ENCODE measurements around the gene TEX10.
"Not testable (repeated sequence)": the region's sequence is repeated elsewhere in the genome, so short reads cannot be mapped to it uniquely, and the experiment has no call there.

Gene TEX10

GRCh38 chr9:100346836-100347235 is 5.9 kb downstream of the TEX10 start:
- no peak for DNase-seq

DNA sequence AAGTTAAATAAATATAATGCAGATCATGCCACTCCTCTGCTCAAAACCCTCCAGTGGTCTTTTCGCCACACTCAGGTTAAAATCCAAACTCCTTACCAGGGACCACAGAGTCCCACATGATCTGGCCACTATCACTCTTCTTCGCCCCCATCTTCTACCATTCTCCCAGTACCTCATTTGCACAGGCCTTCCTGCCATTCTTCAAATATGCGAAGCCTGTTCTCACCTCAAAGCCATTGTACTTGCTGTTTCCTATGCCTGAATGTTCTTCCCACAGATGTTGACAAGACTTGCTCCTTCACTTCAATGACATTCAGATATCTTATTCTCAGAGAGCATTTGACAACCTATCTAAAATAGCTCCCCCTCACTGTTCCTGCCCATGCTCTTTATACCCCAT is 10.9 kb downstream of the TEX10 start:
- DNase-seq, result no peak

GRCh38 chr9:100340224-100340623 is 12.5 kb downstream of the TEX10 start:
- DNase-seq, result no peak

- not testable (repeated sequence) for DNase-seq
These were observed 14.0 kb downstream of the TEX10 start for GRCh38 chr9:100338736-100339135.

DNA sequence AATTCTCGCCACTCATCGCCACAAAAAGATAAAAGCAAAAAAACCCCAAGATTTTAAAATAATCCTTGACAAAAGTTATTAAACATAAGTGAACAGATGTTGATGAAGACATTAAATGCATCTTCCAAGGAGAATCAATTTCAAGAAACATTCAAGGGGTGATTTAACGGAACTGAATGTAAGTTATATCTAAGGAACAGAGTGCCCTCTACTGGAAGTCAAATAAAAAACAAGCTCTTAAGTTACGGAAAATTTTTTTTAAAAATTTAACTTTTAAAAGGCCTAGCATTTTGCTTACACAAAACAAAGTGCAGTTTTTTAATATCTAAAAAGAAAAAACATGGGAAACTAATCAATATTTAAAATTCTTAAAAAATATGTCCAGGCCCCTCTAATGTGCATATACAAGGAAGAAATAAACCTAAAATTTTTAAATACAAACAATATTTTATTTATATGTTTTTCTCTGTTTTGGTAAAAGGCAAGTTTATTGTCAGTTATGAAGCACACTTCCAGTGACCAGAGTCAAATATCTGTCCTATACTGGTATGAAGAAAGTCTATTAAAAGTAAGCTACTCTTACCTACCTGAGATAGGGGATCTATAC is 28.0 kb downstream of the TEX10 start:
- DNase-seq, result no peak

GRCh38 chr9:100322954-100323536 is 29.7 kb downstream of the TEX10 start:
- no peak for DNase-seq

DNA sequence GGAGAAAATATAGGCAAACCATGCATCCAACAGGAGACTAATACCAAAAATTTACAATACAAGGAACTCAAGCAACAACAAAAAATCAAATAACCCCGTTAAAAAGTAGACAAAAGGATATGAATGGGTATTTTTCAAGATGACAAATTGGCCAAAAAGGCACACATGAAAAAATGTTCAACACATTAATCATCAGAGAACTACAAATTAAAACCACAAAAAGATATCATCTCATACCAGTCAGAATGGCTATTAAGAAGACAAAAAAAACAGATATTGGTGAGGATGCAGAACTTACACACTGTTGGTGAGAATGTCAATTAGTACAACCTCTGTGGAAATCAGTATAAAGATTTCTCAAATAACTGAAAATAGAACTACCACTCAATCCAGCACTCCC is 35.0 kb downstream of the TEX10 start:
- no peak for DNase-seq

DNA sequence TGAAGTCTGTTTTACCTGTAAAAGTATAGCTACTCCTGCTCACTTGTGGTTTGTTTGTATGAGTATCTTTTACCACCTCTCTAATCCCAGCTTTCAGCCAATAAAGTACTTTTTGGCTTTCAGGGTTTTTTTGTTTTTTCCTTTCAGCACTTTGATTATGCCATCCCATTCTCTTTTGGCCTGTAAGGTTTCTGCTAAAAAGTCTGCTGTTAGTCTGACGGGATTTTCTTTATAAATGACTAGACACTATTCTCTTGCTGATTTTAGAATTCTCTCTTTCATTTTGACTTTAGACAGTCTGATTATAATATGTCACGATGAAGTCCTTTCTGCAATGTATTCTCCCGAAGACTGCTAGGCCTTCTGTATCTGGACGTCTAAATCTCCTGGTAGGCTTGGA is 37.2 kb downstream of the TEX10 start:
- no peak for DNase-seq

DNA sequence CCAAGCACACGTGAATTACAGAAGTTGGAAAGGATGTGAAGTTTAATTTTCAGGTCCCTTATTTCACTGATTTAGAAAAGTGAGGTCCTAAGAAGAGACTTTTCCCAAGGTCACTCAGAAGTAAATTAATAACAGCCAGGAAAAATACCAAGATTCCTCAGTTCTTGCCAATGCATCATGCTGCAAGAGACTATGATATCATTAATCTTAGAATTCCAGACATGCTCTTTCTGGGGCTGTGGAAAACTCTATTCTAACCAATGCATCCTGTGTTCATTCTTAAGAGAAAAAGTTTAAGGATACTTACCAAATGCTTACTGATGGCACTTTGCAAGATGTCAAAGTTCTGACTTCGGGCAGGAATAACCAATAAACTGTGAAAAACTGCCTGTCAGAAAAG is 42.8 kb downstream of the TEX10 start:
- no peak for DNase-seq

DNA sequence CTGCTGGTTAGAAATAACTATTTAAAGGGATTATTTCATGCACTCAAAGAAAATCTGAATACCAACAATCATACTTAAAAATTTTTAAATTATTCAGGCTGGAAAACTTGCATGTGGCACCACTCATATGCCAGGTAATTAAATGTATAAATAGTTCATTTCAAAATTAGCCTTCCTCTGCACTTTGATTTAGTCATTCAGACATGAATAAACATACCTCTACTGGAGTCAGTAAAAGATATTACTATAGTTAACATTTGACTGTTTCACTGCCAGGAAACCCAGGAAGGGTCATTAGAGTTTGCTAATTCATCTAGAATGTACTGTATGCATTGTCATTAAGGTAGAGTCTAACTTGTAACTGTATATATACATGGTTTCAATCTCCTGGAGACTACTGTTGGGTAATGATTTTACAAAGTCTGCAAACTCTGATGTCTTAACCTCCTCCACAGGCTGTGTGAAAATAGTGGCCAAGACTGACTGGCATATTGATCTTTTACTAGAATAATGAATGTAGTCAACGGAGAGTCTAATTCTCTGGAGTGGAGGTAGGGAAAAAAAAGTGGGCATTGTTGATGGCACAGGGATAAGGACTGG is 43.7 kb downstream of the TEX10 start:
- no peak for DNase-seq

DNA sequence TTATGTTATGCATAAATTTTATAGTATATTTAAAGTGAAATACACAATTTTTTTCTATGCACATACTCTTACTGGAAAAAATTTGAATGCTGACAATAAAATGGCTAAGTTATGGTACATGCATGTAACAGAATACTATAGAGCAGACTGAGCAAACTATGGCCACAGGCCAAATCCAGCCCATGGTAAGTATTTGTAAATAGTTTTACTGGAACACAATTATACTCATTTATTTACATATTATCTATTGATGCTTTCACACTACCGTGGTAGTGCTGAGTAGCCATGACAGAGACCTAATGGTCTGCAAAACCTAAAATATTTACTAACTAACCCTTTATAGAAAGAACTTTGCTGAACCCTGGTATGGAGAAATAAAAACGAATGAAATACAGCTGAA is 45.7 kb downstream of the TEX10 start:
- DNase-seq, result no peak

GRCh38 chr9:100306283-100306682 is 46.5 kb downstream of the TEX10 start:
- no peak for DNase-seq

DNA sequence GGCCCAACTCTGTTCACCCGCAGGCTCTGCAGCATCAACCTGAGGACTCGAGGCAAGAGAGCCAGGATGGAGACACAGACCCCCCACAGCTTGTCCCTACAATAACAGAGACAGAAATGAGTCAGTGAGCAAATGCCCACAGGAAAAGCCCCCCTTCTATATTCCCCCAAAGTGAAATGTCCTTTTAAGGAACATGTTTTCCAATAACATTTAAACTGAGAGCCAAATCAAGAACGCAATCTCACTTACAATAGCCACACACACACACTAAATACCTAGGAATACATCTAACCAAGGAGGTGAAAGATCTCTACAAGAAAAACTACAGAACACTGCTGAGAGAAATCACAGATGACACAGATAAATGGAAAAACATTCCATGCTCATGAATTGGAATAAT is 49.0 kb downstream of the TEX10 start:
- DNase-seq, result no peak

- no peak for DNase-seq
These were observed 54.4 kb downstream of the TEX10 start for GRCh38 chr9:100298378-100298777.

GRCh38 chr9:100296407-100296806 is 56.3 kb downstream of the TEX10 start:
- no peak for DNase-seq

DNA sequence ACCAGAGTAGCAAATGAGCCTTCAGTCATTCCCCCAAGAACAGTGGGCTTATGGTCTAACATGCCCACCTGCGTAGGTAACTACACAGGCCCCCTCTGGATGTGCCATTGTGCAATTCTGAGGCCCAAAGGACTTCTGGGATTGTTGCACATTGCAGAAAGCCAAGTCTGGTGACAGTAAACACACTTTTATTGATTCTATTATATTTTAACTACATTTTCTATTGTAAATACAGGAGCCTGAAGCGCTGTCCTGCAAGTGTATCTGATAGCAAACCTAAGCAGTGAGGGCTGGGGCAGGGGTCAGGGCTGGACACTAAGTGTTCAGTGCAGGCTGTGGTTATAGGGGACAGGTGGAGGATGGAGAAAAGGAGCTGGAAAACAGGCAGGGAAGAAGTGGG is 57.5 kb downstream of the TEX10 start:
- DNase-seq, result no peak

DNA sequence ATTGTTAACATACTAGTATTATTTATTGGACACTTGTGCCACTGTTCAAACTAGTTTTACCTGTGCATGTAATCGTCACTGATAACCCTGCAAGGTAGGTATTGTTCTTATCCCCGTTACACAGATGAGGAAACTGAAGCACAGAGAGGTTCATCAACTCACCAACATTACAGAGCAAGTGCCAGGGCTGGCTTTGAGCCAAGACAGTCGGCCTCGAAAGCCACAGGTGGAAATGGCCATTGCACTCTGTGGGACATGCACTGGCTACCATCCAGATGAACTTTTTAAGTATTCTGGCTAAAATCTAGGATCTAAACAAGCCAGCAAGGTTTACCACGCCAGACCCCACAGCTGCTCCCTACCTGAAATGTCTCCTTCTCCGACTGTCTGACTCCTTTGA is 57.9 kb downstream of the TEX10 start:
- no peak for DNase-seq

DNA sequence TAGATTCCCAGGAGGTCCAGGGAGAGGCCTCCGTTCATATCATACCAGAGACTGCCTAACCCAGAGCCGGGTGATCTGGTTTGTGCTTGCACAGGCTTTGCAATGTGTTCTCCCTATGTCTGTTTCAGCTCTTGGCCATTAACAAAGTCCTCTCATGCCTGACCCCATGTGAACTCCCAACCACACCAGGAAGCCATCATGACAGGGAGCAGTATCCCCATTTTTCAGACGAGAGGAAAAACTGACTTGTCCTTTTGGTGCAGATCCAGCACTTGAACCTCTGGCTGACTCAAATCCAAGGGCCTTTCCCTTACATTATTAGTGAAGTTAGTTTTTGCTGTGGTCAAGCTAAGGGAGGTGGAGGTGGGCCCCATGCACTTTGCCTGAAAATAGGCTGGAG is 58.4 kb downstream of the TEX10 start:
- DNase-seq, result no peak

DNA sequence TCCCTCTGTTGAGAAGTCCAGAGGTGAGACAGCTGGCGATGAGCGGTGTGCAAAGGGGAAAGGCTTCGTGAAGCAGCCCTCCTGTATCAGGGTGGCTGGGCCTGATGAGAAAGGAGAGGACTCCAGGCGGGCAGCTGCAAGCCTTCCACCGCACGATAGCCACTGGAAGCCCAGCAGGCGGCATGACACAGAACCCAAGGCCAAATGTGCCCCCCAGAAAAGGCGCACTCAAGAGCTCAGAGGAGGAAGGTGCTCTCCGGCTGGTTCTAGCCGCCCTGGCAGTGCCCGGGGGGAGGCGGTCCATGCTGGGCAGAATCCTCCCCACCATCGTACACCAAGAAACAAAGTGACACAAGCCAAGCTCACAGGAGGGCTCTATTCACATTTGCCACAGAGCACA is 60.3 kb downstream of the TEX10 start:
- DNase-seq, result no peak

GRCh38 chr9:100290714-100291113 is 62.0 kb downstream of the TEX10 start:
- no peak for DNase-seq

- no peak for DNase-seq
These were observed 65.6 kb downstream of the TEX10 start for GRCh38 chr9:100287186-100287585.

GRCh38 chr9:100286257-100286656 is 66.5 kb downstream of the TEX10 start:
- no peak for DNase-seq

- no peak for DNase-seq
These were observed 67.1 kb downstream of the TEX10 start for GRCh38 chr9:100285601-100286000.

DNA sequence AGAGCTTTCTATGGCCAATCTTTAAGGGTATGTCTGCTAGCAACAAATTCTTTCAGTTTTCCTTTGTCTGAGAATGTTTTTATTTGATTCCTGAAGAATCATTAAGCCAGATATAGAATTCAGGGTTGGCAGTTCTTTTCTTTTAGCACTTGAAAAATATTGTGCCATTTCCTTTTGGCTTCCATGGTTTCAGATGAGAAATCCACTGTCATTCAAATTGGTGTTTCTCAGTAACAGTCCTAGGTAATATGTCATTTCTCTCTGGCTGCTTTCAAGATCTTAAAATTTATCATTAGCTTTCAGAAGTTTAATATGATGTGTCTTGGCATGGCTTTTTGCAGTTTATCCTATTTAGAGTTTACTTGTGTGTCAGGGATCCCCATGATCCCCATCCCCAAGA is 67.7 kb downstream of the TEX10 start:
- DNase-seq, result no peak

DNA sequence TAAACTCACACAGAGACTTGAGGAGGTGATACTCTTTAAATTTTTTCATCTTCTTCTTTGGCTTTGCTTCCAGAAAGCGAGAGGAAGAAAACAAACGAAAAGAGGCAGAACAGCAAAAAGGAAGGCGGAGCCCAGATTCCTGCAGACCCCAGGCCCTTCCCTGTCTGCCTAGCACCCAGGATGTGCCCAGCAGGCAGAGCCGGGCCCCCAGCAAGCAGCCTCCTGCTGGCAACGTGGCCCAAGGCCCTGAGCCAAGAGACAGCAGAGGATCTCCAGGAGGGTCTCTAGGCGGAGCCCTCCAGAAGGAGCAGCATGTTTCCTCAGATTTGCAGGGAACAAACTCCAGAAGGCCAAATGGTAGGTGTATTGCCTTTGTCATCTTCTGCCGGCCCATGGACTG is 68.5 kb downstream of the TEX10 start:
- no peak for DNase-seq
